Measurements from ENCODE around the gene HBM. TPM values are rescaled to one million over a fixed set of nuclear protein-coding genes. Genes with fewer than 3 reads are reported as not detected.
"Not testable (repeated sequence)": the region's sequence is repeated elsewhere in the genome, so short reads cannot be mapped to it uniquely, and the experiment has no call there.

HBM gene
- total RNA-seq, 2 experiments from 2014 or later = not detected

GRCh38 chr16:168424-168823 is 2.6 kb downstream of the HBM start:
- Mint-ChIP-seq H3K4me1 (peaks cover 9% of the 10 kb centered on the region), H3K4me3 (no peak overlapping the region), H3K36me3 (no peaks in the 10 kb centered on the region), H3K27ac (no peak overlapping the region), H3K27me3 (peaks cover 59% of the 10 kb centered on the region), H3K9me3 (no peaks in the 10 kb centered on the region)
- DNase-seq (no peak), ATAC-seq (ENCODE audit: low read depth) (no peak)
- POLR2A ChIA-PET = no interaction called here

GRCh38 chr16:169014-169413 is 3.2 kb downstream of the HBM start:
- Mint-ChIP-seq H3K9me3 (no peaks in the 10 kb centered on the region), H3K27ac (no peak overlapping the region), H3K36me3 (no peaks in the 10 kb centered on the region), H3K4me3 (no peak overlapping the region), H3K27me3 (peaks cover 59% of the 10 kb centered on the region), H3K4me1 (peaks cover 9% of the 10 kb centered on the region)
- POLR2A ChIA-PET = no interaction called here
- DNase-seq (no peak), ATAC-seq (ENCODE audit: low read depth) (no peak)

- H3K27ac Mint-ChIP-seq; H3K36me3 Mint-ChIP-seq; H3K9me3 Mint-ChIP-seq; ATAC-seq (ENCODE audit: low read depth); H3K4me3 Mint-ChIP-seq; DNase-seq; POLR2A ChIA-PET: not testable (repeated sequence)
- Mint-ChIP-seq H3K27me3 (peaks cover 67% of the 10 kb centered on the region), H3K4me1 (peaks cover 14% of the 10 kb centered on the region)
Observed at GRCh38 chr16:170088-170507, 4.3 kb downstream of the HBM start.

GRCh38 chr16:170788-171187 is 5.0 kb downstream of the HBM start:
- no peaks in the 10 kb centered on the region for H3K36me3 Mint-ChIP-seq
- DNase-seq (no peak), ATAC-seq (ENCODE audit: low read depth) (no peak)
- H3K9me3 Mint-ChIP-seq = no peaks in the 10 kb centered on the region
- peaks cover 14% of the 10 kb centered on the region for H3K4me1 Mint-ChIP-seq
- no peak overlapping the region for H3K27ac Mint-ChIP-seq
- POLR2A ChIA-PET = no interaction called here
- H3K4me3 Mint-ChIP-seq = no peak overlapping the region
- peaks cover 68% of the 10 kb centered on the region for H3K27me3 Mint-ChIP-seq

GRCh38 chr16:172374-172941 is 6.7 kb downstream of the HBM start, which contains the start of gene HBA2:
Gene HBA2 (plus strand): TSS chr16:172876. CDS start chr16:172913, 37 bp downstream.
- H3K36me3 Mint-ChIP-seq, H3K27ac Mint-ChIP-seq, POLR2A ChIA-PET, H3K9me3 Mint-ChIP-seq, DNase-seq, H3K4me3 Mint-ChIP-seq: not testable (repeated sequence)
- H3K4me1 Mint-ChIP-seq = peaks cover 11% of the 10 kb centered on the region
- H3K27me3 Mint-ChIP-seq = peaks cover 61% of the 10 kb centered on the region
- ATAC-seq (ENCODE audit: low read depth) = peak; percentile 39

- H3K36me3 Mint-ChIP-seq; DNase-seq; ATAC-seq (ENCODE audit: low read depth); H3K27ac Mint-ChIP-seq; H3K4me3 Mint-ChIP-seq; POLR2A ChIA-PET; H3K9me3 Mint-ChIP-seq: not testable (repeated sequence)
- H3K27me3 Mint-ChIP-seq = peaks cover 61% of the 10 kb centered on the region
- H3K4me1 Mint-ChIP-seq = peaks cover 11% of the 10 kb centered on the region
Observed at GRCh38 chr16:173211-173854, 7.6 kb downstream of the HBM start.

- POLR2A ChIA-PET; H3K4me1 Mint-ChIP-seq; H3K36me3 Mint-ChIP-seq; H3K9me3 Mint-ChIP-seq; H3K4me3 Mint-ChIP-seq; ATAC-seq (ENCODE audit: low read depth); H3K27ac Mint-ChIP-seq; DNase-seq: not testable (repeated sequence)
- peaks cover 60% of the 10 kb centered on the region for H3K27me3 Mint-ChIP-seq
Observed at GRCh38 chr16:173928-174769, 8.4 kb downstream of the HBM start.

GRCh38 chr16:175011-175949 is 9.5 kb downstream of the HBM start:
- no peak for ATAC-seq (ENCODE audit: low read depth)
- no peaks in the 10 kb centered on the region for H3K36me3 Mint-ChIP-seq
- peaks cover 9% of the 10 kb centered on the region for H3K4me1 Mint-ChIP-seq
- no peak overlapping the region for H3K27ac Mint-ChIP-seq
- no peak for DNase-seq
- H3K4me3 Mint-ChIP-seq = peak overlapping the region; percentile 5
- peaks cover 66% of the 10 kb centered on the region for H3K27me3 Mint-ChIP-seq
- no peaks in the 10 kb centered on the region for H3K9me3 Mint-ChIP-seq
- POLR2A ChIA-PET = interaction anchor here (0.6 kb wide), 1 partner anchor 50 kb away, joined by 3 read pairs; no protein-coding TSS in a partner anchor

GRCh38 chr16:176006-176405 is 10.2 kb downstream of the HBM start:
- H3K9me3 Mint-ChIP-seq, POLR2A ChIA-PET, H3K4me3 Mint-ChIP-seq, H3K27ac Mint-ChIP-seq, DNase-seq, H3K4me1 Mint-ChIP-seq, H3K36me3 Mint-ChIP-seq: not testable (repeated sequence)
- H3K27me3 Mint-ChIP-seq = peaks cover 60% of the 10 kb centered on the region
- peak; percentile 13 for ATAC-seq (ENCODE audit: low read depth)

- POLR2A ChIA-PET, H3K27ac Mint-ChIP-seq, H3K9me3 Mint-ChIP-seq, H3K36me3 Mint-ChIP-seq, H3K4me1 Mint-ChIP-seq, H3K4me3 Mint-ChIP-seq: not testable (repeated sequence)
- peak; percentile 50 for DNase-seq
- ATAC-seq (ENCODE audit: low read depth) = peak; percentile 41
- H3K27me3 Mint-ChIP-seq = peaks cover 55% of the 10 kb centered on the region
Observed at GRCh38 chr16:176477-177382, 11.0 kb downstream of the HBM start, which contains the start of gene HBA1. Gene HBA1 (plus strand): TSS chr16:176680. CDS start chr16:176717, 37 bp downstream.

- no peak for DNase-seq
- Mint-ChIP-seq H3K9me3 (no peaks in the 10 kb centered on the region), H3K27ac (no peak overlapping the region), H3K4me3 (no peak overlapping the region), H3K27me3 (peaks cover 51% of the 10 kb centered on the region), H3K4me1 (peaks cover 5% of the 10 kb centered on the region), H3K36me3 (no peaks in the 10 kb centered on the region)
- no peak for ATAC-seq (ENCODE audit: low read depth)
- POLR2A ChIA-PET = no interaction called here
Observed at GRCh38 chr16:177394-177822, 11.6 kb downstream of the HBM start.

GRCh38 chr16:177981-178667 is 12.3 kb downstream of the HBM start:
- no peak overlapping the region for H3K27ac Mint-ChIP-seq
- ATAC-seq (ENCODE audit: low read depth) (no peak), DNase-seq (no peak)
- H3K36me3 Mint-ChIP-seq = no peaks in the 10 kb centered on the region
- peaks cover 51% of the 10 kb centered on the region for H3K27me3 Mint-ChIP-seq
- POLR2A ChIA-PET = no interaction called here
- peaks cover 5% of the 10 kb centered on the region for H3K4me1 Mint-ChIP-seq
- no peak overlapping the region for H3K4me3 Mint-ChIP-seq
- no peaks in the 10 kb centered on the region for H3K9me3 Mint-ChIP-seq
